Type B pancreatic cell (in vitro differentiated cells): ENCODE measurements around the gene AURKA. TPM values are rescaled to one million over a fixed set of nuclear protein-coding genes. Genes with fewer than 3 reads are reported as not detected.
A peak's percentile ranks its signal among the peaks of the same experiment; 100 is the strongest.

Experiments
- DNase-seq: peaks from one replicate; pipeline ENCODE4 v3.0.0; 2021; ENCODE audit warnings: mixed read lengths; ENCODE audit not compliant: unreplicated experiment; ENCODE audit errors: extremely low spot score
- H3K27ac Mint-ChIP-seq: 2 replicates; pipeline ENCODE4 v1.8.0; 2021; ENCODE audit warnings: mild to moderate bottlenecking, mixed read lengths
- H3K27me3 Mint-ChIP-seq: 2 replicates; pipeline ENCODE4 v1.8.0; 2021; ENCODE audit warnings: mixed read lengths
- H3K36me3 Mint-ChIP-seq: 2 replicates; pipeline ENCODE4 v1.8.0; 2021; ENCODE audit warnings: mixed read lengths
- H3K4me1 Mint-ChIP-seq: one replicate; pipeline ENCODE4 v1.8.0; 2021; ENCODE audit warnings: mixed read lengths; ENCODE audit not compliant: unreplicated experiment
- H3K4me3 Mint-ChIP-seq: 2 replicates; pipeline ENCODE4 v1.8.0; 2021; ENCODE audit warnings: mild to moderate bottlenecking, mixed read lengths
- H3K9me3 Mint-ChIP-seq: 2 replicates; pipeline ENCODE4 v1.8.0; 2021; ENCODE audit warnings: mixed read lengths
- CTCF ChIP-seq: fragments of 200-600 bp; sonication (generic); conservative IDR thresholded peaks from 2 replicates; pipeline ENCODE4 v1.5.0; 2021; ENCODE audit warnings: antibody characterized with exemption, mild to moderate bottlenecking
- total RNA-seq: library from RNA; stranded (reverse); gene quantifications from 2 replicates; pipeline ENCODE4 v1.2.1, GENCODE V29; 2021; ENCODE audit warnings: low replicate concordance

The AURKA gene
- total RNA-seq, 1 donor from 2014 or later: 42.7 TPM

GRCh38 chr20:56361900-56362299 is 30.1 kb downstream of the AURKA start:
- Mint-ChIP-seq H3K4me1 (peaks cover 22% of the 10 kb centered on the region), H3K9me3 (no peaks in the 10 kb centered on the region), H3K27me3 (peaks cover 3% of the 10 kb centered on the region), H3K4me3 (no peak overlapping the region), H3K36me3 (peaks cover 13% of the 10 kb centered on the region), H3K27ac (no peak overlapping the region)
- TF ChIP-seq CTCF: no peak
- DNase-seq: no peak

DNA sequence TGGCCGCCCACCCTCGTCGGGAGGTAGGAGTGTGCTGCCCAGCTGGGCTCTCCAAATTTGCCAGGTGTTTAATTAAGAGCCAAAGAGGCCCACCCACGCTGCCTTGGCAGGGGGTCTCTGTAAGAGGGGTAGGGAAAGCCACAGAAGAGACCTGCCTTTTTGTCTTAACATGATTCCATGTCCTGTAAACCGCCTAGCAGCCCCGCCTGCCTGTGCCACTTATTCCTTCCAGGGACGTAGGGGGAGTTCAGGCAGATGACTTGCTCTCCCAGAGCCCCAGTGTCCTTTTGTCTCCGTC is 31.2 kb downstream of the AURKA start:
- H3K9me3 Mint-ChIP-seq: no peaks in the 10 kb centered on the region
- H3K36me3 Mint-ChIP-seq: peaks cover 5% of the 10 kb centered on the region
- H3K4me3 Mint-ChIP-seq: peak overlapping the region; percentile 96
- H3K27ac Mint-ChIP-seq: no peak overlapping the region
- peaks cover 3% of the 10 kb centered on the region for H3K27me3 Mint-ChIP-seq
- peaks cover 22% of the 10 kb centered on the region for H3K4me1 Mint-ChIP-seq
- no peak for DNase-seq
- no peak for TF ChIP-seq CTCF

GRCh38 chr20:56360133-56360907 is 31.7 kb downstream of the AURKA start:
- H3K4me1 Mint-ChIP-seq: peaks cover 22% of the 10 kb centered on the region

DNA sequence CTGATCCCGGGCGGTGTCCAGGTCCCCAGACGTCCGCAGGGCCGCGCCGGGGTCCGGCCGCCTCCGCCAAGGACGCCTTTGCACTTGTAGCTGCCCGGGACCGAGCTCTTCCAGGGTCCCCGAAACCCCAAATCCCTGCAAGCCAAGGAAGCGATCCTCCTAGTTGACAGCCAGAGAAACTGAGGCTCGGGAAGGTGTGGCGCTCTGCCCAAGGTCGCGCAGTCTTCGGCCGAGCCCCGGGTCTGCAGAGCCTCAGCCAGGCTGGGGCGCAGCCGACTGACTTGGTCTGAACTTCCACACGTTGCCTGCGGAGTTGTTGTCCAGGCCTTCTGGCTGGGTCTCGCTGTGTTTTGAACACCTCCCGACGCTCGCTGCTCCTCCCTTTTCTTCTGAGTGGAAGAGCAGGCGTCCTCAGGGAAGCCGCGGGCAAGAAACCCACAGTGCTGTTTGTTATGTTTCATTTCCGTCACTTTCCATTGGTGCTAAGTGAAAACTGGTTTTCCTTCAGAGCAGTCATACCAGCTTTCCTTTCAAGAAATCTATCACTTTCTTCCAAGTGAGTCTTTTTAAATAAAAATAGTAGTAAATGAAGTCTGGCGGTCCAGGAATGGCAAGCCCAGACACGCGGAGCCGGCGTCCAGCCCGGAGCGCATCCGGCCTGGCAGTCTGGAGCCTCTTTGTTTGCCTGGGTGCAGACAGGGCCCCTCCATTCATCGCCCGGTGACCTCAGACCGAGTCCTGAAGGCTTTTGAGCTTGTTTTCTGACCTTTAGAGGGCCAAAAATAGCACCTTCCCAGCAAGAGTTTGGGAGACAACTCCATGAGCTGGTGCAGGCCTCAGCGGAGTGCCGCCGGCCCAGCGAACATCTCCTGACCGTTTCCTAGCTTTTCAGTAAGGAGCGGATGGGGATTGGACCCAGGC is 32.5 kb downstream of the AURKA start:
- H3K36me3 Mint-ChIP-seq: peaks cover 4% of the 10 kb centered on the region
- H3K4me1 Mint-ChIP-seq: peaks cover 22% of the 10 kb centered on the region
- H3K27ac Mint-ChIP-seq: peak overlapping the region; percentile 92
- peak overlapping the region; percentile 96 for H3K4me3 Mint-ChIP-seq
- H3K9me3 Mint-ChIP-seq: no peaks in the 10 kb centered on the region
- DNase-seq: no peak
- H3K27me3 Mint-ChIP-seq: peaks cover 3% of the 10 kb centered on the region
- TF ChIP-seq CTCF: no peak

More at GRCh38 chr20:56360133-56360907, 31.7 kb downstream of the AURKA start:
- no peak for TF ChIP-seq CTCF
- Mint-ChIP-seq H3K9me3 (no peaks in the 10 kb centered on the region), H3K27me3 (peaks cover 3% of the 10 kb centered on the region), H3K4me3 (peak overlapping the region; percentile 96), H3K36me3 (peaks cover 4% of the 10 kb centered on the region), H3K27ac (peak overlapping the region; percentile 92)
- DNase-seq: no peak

- peak; percentile 87 for DNase-seq
- H3K4me1 Mint-ChIP-seq: peaks cover 22% of the 10 kb centered on the region
- H3K9me3 Mint-ChIP-seq: no peaks in the 10 kb centered on the region
- H3K4me3 Mint-ChIP-seq: peak within 1 kb of the TSS; percentile 96
- peak within 1 kb of the TSS; percentile 92 for H3K27ac Mint-ChIP-seq
- no peak for TF ChIP-seq CTCF
- no peaks in the 10 kb centered on the region for H3K36me3 Mint-ChIP-seq
- peaks cover 3% of the 10 kb centered on the region for H3K27me3 Mint-ChIP-seq
Measured at GRCh38 chr20:56358600-56359211, 33.3 kb downstream of the AURKA start, which contains the start of gene FAM210B. Gene FAM210B, plus strand, starts transcription at chr20:56358974. Its CDS starts 32 bp downstream, at chr20:56359006.
